B cell (primary cell): Measurements from ENCODE around the gene GNAI3. TPM values are rescaled to one million over a fixed set of nuclear protein-coding genes. Genes with fewer than 3 reads are reported as not detected.

Experiments
- ATAC-seq: fragments of 200-7000 bp; cut with Tn5 transposase; one replicate; pipeline ENCODE4 v1.10.0; 2021; ENCODE audit warnings: low read depth, mild to moderate bottlenecking, moderate number of reproducible peaks, moderate library complexity
- CTCF ChIA-PET: fragments of 350-600 bp; sonication (Branson Sonifier 250); formaldehyde crosslinking; loops from one replicate; lab custom pipeline; 2021; ENCODE audit warnings: antibody characterized with exemption, inconsistent platforms; lab: Charles Lee
- POLR2A ChIA-PET: fragments of 350-600 bp; sonication (Branson Sonifier 250); formaldehyde crosslinking; loops from one replicate; lab custom pipeline; 2021; ENCODE audit warnings: antibody characterized with exemption; lab: Charles Lee
- DNase-seq: peaks from one replicate; pipeline ENCODE4 v3.0.0; 2013
- H2AFZ ChIP-seq: 2 replicates; pipeline ENCODE4 v1.6.1; 2012; ENCODE audit warnings: mild to moderate bottlenecking, low read depth, low read length; ENCODE audit not compliant: insufficient read depth, poor library complexity, severe bottlenecking
- H3K27ac ChIP-seq, 2 donors: 1 replicate in 1 of 2; 2 replicates in 1 of 2; pipeline ENCODE4 v1.5.1; 2012 to 2013; ENCODE audit warnings: low read length in 2 of 2, mild to moderate bottlenecking in 2 of 2, moderate library complexity in 1 of 2
- H3K27me3 ChIP-seq, 4 experiments: fragments of 200-600 bp in 1 of 4; sonication (generic) in 1 of 4; replicated peaks in 1 of 4; 1 replicate in 2 of 4; 2 replicates in 2 of 4; pipeline versions ENCODE4 v1.6.1 to v1.7.0; 2013 to 2016; ENCODE audit warnings: low read length in 3 of 4, mild to moderate bottlenecking in 2 of 4, mixed read lengths in 1 of 4, moderate library complexity in 1 of 4; ENCODE audit not compliant: insufficient read depth in 4 of 4, control insufficient read depth in 3 of 4; ENCODE audit errors: control extremely low read depth in 1 of 4
- H3K36me3 ChIP-seq, 2 experiments: replicated peaks in 1 of 2; 1 replicate in 1 of 2; 2 replicates in 1 of 2; pipeline versions ENCODE4 v1.6.1 to v1.7.1; 2013; ENCODE audit warnings: low read length in 1 of 2; ENCODE audit not compliant: insufficient read depth in 2 of 2, control insufficient read depth in 1 of 2; ENCODE audit errors: control extremely low read depth in 1 of 2, extremely low read depth in 1 of 2
- H3K4me1 ChIP-seq, 2 donors: fragments of 200-600 bp in 1 of 2; sonication (generic) in 1 of 2; 1 replicate in 1 of 2; 2 replicates in 1 of 2; pipeline versions ENCODE4 v1.5.1 to v1.6.1; 2013 to 2017; ENCODE audit warnings: low read length in 2 of 2; ENCODE audit not compliant: control insufficient read depth in 2 of 2, insufficient read depth in 2 of 2
- H3K4me2 ChIP-seq: replicated peaks from 2 replicates; pipeline ENCODE3; 2012; ENCODE audit warnings: mild to moderate bottlenecking, low read depth, low read length; ENCODE audit not compliant: poor library complexity, severe bottlenecking
- H3K4me3 ChIP-seq, 5 experiments: fragments of 200-600 bp in 1 of 5; sonication (generic) in 1 of 5; 1 replicate in 3 of 5; 2 replicates in 2 of 5; pipeline versions ENCODE4 v1.5.1 to v1.7.0; 2011 to 2016; ENCODE audit warnings: low read length in 4 of 5, mild to moderate bottlenecking in 4 of 5, low read depth in 2 of 5, control low read depth in 1 of 5, moderate library complexity in 1 of 5; ENCODE audit not compliant: insufficient read depth in 1 of 5; ENCODE audit errors: control extremely low read depth in 1 of 5, extremely low read depth in 1 of 5
- H3K79me2 ChIP-seq: fragments of 200-600 bp; sonication (generic); one replicate; pipeline ENCODE4 v1.6.0; 2016; ENCODE audit warnings: low read length; ENCODE audit not compliant: control insufficient read depth, insufficient read depth
- H3K9ac ChIP-seq: fragments of 200-600 bp; sonication (generic); 2 replicates; pipeline ENCODE4 v1.6.1; 2017; ENCODE audit warnings: mild to moderate bottlenecking, low read length, moderate library complexity
- H3K9me3 ChIP-seq, 3 donors: one replicate each; pipeline versions ENCODE4 v1.6.1 to v1.7.1; 2013; ENCODE audit warnings: low read length in 2 of 3; ENCODE audit not compliant: control insufficient read depth in 2 of 3, insufficient read depth in 1 of 3; ENCODE audit errors: control extremely low read depth in 1 of 3
- H4K20me1 ChIP-seq: 2 replicates; pipeline ENCODE4 v1.6.0; 2012; ENCODE audit warnings: mild to moderate bottlenecking, low read length; ENCODE audit not compliant: insufficient read depth, control insufficient read depth, poor library complexity, severe bottlenecking
- H3K27ac Mint-ChIP-seq: one replicate; pipeline ENCODE4 v1.8.0; 2021; ENCODE audit warnings: mixed read lengths
- H3K27me3 Mint-ChIP-seq: one replicate; pipeline ENCODE4 v1.8.0; 2021; ENCODE audit warnings: mixed read lengths
- H3K4me1 Mint-ChIP-seq: one replicate; pipeline ENCODE4 v1.8.0; 2021; ENCODE audit warnings: mixed read lengths
- H3K4me3 Mint-ChIP-seq: one replicate; pipeline ENCODE4 v1.8.0; 2021; ENCODE audit warnings: mixed read lengths
- H3K9me3 Mint-ChIP-seq: one replicate; pipeline ENCODE4 v1.8.0; 2022; ENCODE audit warnings: mixed read lengths; ENCODE audit not compliant: insufficient read depth
- CTCF ChIP-seq: fragments of 200-600 bp; IDR thresholded peaks from one replicate; pipeline ENCODE4 v1.8.0; 2022; ENCODE audit warnings: antibody characterized with exemption, mild to moderate bottlenecking
- EZH2 ChIP-seq: IDR thresholded peaks from 2 replicates; pipeline ENCODE4 v1.6.1; 2012; ENCODE audit warnings: borderline replicate concordance, low read depth, mild to moderate bottlenecking, moderate library complexity, low read length; ENCODE audit not compliant: insufficient read depth, poor library complexity, severe bottlenecking
- WGBS: methylation state at CpG from one replicate; pipeline ENCODE4 v1.1.5; 2013; ENCODE audit warnings: missing lambda C conversion rate; ENCODE audit not compliant: insufficient coverage; 5-methylcytosine and 5-hydroxymethylcytosine counted together
- intact Hi-C: fragments of 100-400 bp; cut with micrococcal nuclease; formaldehyde crosslinking; loops from one replicate; pipeline ENCODE4 v1.10.0; 2022
- polyA plus RNA-seq: library from polyadenylated mRNA; depleted of rRNA; stranded (reverse); fragments of >200 nt; gene quantifications from 2 replicates; pipeline ENCODE4 v1.2.3, GENCODE V29; 2012
- total RNA-seq, 2 donors: library from RNA; stranded (reverse); fragments of 120-200 nt in 1 of 2; gene quantifications; 1 replicate in 1 of 2; 2 replicates in 1 of 2; pipeline versions ENCODE4 v1.2.3 to v1.2.4, GENCODE V29; 2013 to 2022

GNAI3 gene
- total and polyA plus RNA-seq, 2 donors (not counting 1 experiment from before 2014, with no cell fraction given), result 1.6 to 8.5 TPM

- Histone ChIP-seq H3K4me3 (peak overlapping the region in 4 of 5 experiments; percentile 37 to 67 (median 52)), H4K20me1 (no peaks in the 10 kb centered on the region), H3K9me3 (no peaks in the 10 kb centered on the region), H3K4me1 (peaks cover 4 to 11% of the 10 kb centered on the region in 2 donors), H3K4me2 (peak overlapping the region; percentile 86), H3K79me2 (no peaks in the 10 kb centered on the region), H3K9ac (peak overlapping the region; percentile 63), H2AFZ (peak overlapping the region; percentile 91), H3K36me3 (no peaks in the 10 kb centered on the region), H3K27me3 (no peaks in the 10 kb centered on the region), H3K27ac (peak overlapping the region in 1 of 2 donors; percentile 21)
- POLR2A ChIA-PET, result interaction anchor here (0.6 to 2.6 kb wide), 2 partner anchors 23 to 42 kb away, joined by 3 to 19 read pairs; partner anchors contain the start of gene AMIGO1
- ATAC-seq (peak; percentile 90), DNase-seq (peak; percentile 88)
- no peaks in the 10 kb centered on the region for H3K9me3 Mint-ChIP-seq
- H3K27ac Mint-ChIP-seq, result peak overlapping the region; percentile 87
- H3K27me3 Mint-ChIP-seq, result no peaks in the 10 kb centered on the region
- H3K4me1 Mint-ChIP-seq, result peaks cover 11% of the 10 kb centered on the region
- TF ChIP-seq EZH2, result no peak
- TF ChIP-seq CTCF, result peak; percentile 93
- 3% methylated on average over 9 of the region's 12 CpGs for WGBS
- peak overlapping the region; percentile 90 for H3K4me3 Mint-ChIP-seq
- intact Hi-C loops, result loop anchor here (1.0 kb wide), 5 partner anchors 16 to 133 kb away; partner anchors contain the start of genes CYB561D1, GNAI3 and PSMA5
- CTCF ChIA-PET, result interaction anchor here (0.6 to 21.6 kb wide), 36 partner anchors 9 to 1949 kb away, joined by 3 to 926 read pairs (median 6); partner anchors contain the start of genes AMIGO1, AMPD2, ATXN7L2 and CYB561D1
Measured at GRCh38 chr1:109532365-109533136, 15.9 kb upstream of the GNAI3 start.
